Activated CD4-positive, alpha-beta memory T cell treated with anti-CD3 and anti-CD28 coated beads for 36 hours (primary cell): ENCODE data around the gene RNF19B. TPM values are rescaled to one million over a fixed set of nuclear protein-coding genes. Genes with fewer than 3 reads are reported as not detected.
A peak's percentile ranks its signal among the peaks of the same experiment; 100 is the strongest.
"Not testable (repeated sequence)": the region's sequence is repeated elsewhere in the genome, so short reads cannot be mapped to it uniquely, and the experiment has no call there.

Experiments
- CTCF ChIA-PET: fragments of 350-600 bp; sonication (Branson Sonifier 250); formaldehyde crosslinking; loops from one replicate; lab custom pipeline; 2021; ENCODE audit warnings: antibody characterized with exemption, inconsistent platforms; lab: Charles Lee
- POLR2A ChIA-PET: fragments of 350-600 bp; sonication (Branson Sonifier 250); formaldehyde crosslinking; loops from one replicate; lab custom pipeline; 2021; ENCODE audit warnings: antibody characterized with exemption; lab: Charles Lee
- DNase-seq: peaks from one replicate; pipeline ENCODE4 v3.0.0-alpha.2; 2020
- H3K27ac Mint-ChIP-seq: one replicate; pipeline ENCODE4 v1.8.0; 2021; ENCODE audit warnings: mixed read lengths
- H3K27me3 Mint-ChIP-seq: one replicate; pipeline ENCODE4 v1.8.0; 2021; ENCODE audit warnings: mixed read lengths
- H3K36me3 Mint-ChIP-seq: one replicate; pipeline ENCODE4 v1.8.0; 2021; ENCODE audit warnings: mixed read lengths
- H3K4me1 Mint-ChIP-seq: one replicate; pipeline ENCODE4 v1.8.0; 2021; ENCODE audit warnings: low read depth, mixed read lengths
- H3K4me3 Mint-ChIP-seq: one replicate; pipeline ENCODE4 v1.8.0; 2021; ENCODE audit warnings: mild to moderate bottlenecking, mixed read lengths
- H3K9me3 Mint-ChIP-seq: one replicate; pipeline ENCODE4 v1.8.0; 2021; ENCODE audit warnings: mixed read lengths
- intact Hi-C: fragments of 100-400 bp; cut with micrococcal nuclease; formaldehyde crosslinking; loops from one replicate; pipeline ENCODE4 v1.15.1; 2023
- total RNA-seq, 2 experiments: library from RNA; stranded (reverse); gene quantifications; one replicate each; pipeline ENCODE4 v1.2.3, GENCODE V29; 2021

RNF19B gene
- total RNA-seq, 2 experiments from 2014 or later = 72.4 to 72.8 TPM

GRCh38 chr1:33005117-33005837 lies 40.7 kb upstream of the RNF19B start:
- H3K4me3 Mint-ChIP-seq = no peak overlapping the region
- peaks cover 33% of the 10 kb centered on the region for H3K36me3 Mint-ChIP-seq
- intact Hi-C loops = no loop called here
- H3K27me3 Mint-ChIP-seq = no peaks in the 10 kb centered on the region
- peaks cover 42% of the 10 kb centered on the region for H3K4me1 Mint-ChIP-seq
- ChIA-PET POLR2A (interaction anchor here (1.0 to 2.1 kb wide), 8 partner anchors 12 to 51 kb away, joined by 3 to 12 read pairs (median 4); partner anchors contain the start of gene RNF19B), CTCF (interaction anchor here (0.6 to 2.0 kb wide), 7 partner anchors 17 to 129 kb away, joined by 3 to 18 read pairs (median 4); no protein-coding TSS in a partner anchor)
- DNase-seq = no peak
- no peaks in the 10 kb centered on the region for H3K9me3 Mint-ChIP-seq
- H3K27ac Mint-ChIP-seq = peak overlapping the region; percentile 82

GRCh38 chr1:33004613-33005012 lies 40.0 kb upstream of the RNF19B start:
- POLR2A ChIA-PET = interaction anchor here (1.2 to 1.7 kb wide), 6 partner anchors 12 to 42 kb away, joined by 3 to 5 read pairs (median 4); no protein-coding TSS in a partner anchor
- no peaks in the 10 kb centered on the region for H3K27me3 Mint-ChIP-seq
- H3K27ac Mint-ChIP-seq = peak overlapping the region; percentile 82
- peak; percentile 56 for DNase-seq
- H3K9me3 Mint-ChIP-seq = no peaks in the 10 kb centered on the region
- H3K4me3 Mint-ChIP-seq = no peak overlapping the region
- intact Hi-C loops = loop anchor here (1.0 kb wide), 4 partner anchors 12 to 71 kb away; no protein-coding TSS in a partner anchor
- peaks cover 29% of the 10 kb centered on the region for H3K36me3 Mint-ChIP-seq
- CTCF ChIA-PET = interaction anchor here (0.6 to 2.0 kb wide), 5 partner anchors 17 to 112 kb away, joined by 3 to 18 read pairs (median 4); no protein-coding TSS in a partner anchor
- H3K4me1 Mint-ChIP-seq = peaks cover 42% of the 10 kb centered on the region

GRCh38 chr1:33003657-33004056 lies 39.0 kb upstream of the RNF19B start:
- DNase-seq = no peak
- ChIA-PET CTCF (interaction anchor here (1.2 kb wide), 1 partner anchor 50 kb away, joined by 3 read pairs; no protein-coding TSS in a partner anchor), POLR2A (interaction anchor here (0.6 to 1.5 kb wide), 3 partner anchors 21 to 27 kb away, joined by 3 read pairs; no protein-coding TSS in a partner anchor)
- Mint-ChIP-seq H3K9me3 (no peaks in the 10 kb centered on the region), H3K4me3 (no peak overlapping the region), H3K27ac (peak overlapping the region; percentile 30), H3K4me1 (peaks cover 43% of the 10 kb centered on the region), H3K27me3 (no peaks in the 10 kb centered on the region), H3K36me3 (peaks cover 25% of the 10 kb centered on the region)
- intact Hi-C loops = loop anchor here (1.0 kb wide), 4 partner anchors 11 to 70 kb away; no protein-coding TSS in a partner anchor

GRCh38 chr1:33002006-33002405 lies 37.4 kb upstream of the RNF19B start:
- H3K9me3 Mint-ChIP-seq = no peaks in the 10 kb centered on the region
- CTCF ChIA-PET = interaction anchor here (0.6 to 1.7 kb wide), 3 partner anchors 9 to 58 kb away, joined by 3 to 10 read pairs (median 3); no protein-coding TSS in a partner anchor
- H3K27ac Mint-ChIP-seq = no peak overlapping the region
- DNase-seq = no peak
- peaks cover 18% of the 10 kb centered on the region for H3K36me3 Mint-ChIP-seq
- H3K4me1 Mint-ChIP-seq = peaks cover 57% of the 10 kb centered on the region
- H3K27me3 Mint-ChIP-seq = no peaks in the 10 kb centered on the region
- H3K4me3 Mint-ChIP-seq = no peak overlapping the region
- POLR2A ChIA-PET = interaction anchor here (1.5 kb wide), 1 partner anchor 9 kb away, joined by 6 read pairs; no protein-coding TSS in a partner anchor
- intact Hi-C loops = no loop called here

GRCh38 chr1:33001282-33001681 lies 36.7 kb upstream of the RNF19B start:
- H3K4me3 Mint-ChIP-seq = no peak overlapping the region
- peaks cover 54% of the 10 kb centered on the region for H3K4me1 Mint-ChIP-seq
- DNase-seq = no peak
- ChIA-PET POLR2A (interaction anchor here (0.5 to 1.5 kb wide), 2 partner anchors 9 to 701 kb away, joined by 3 to 6 read pairs; no protein-coding TSS in a partner anchor), CTCF (interaction anchor here (0.6 to 1.7 kb wide), 7 partner anchors 8 to 109 kb away, joined by 3 to 10 read pairs (median 4); no protein-coding TSS in a partner anchor)
- intact Hi-C loops = no loop called here
- H3K27me3 Mint-ChIP-seq = no peaks in the 10 kb centered on the region
- no peaks in the 10 kb centered on the region for H3K9me3 Mint-ChIP-seq
- peaks cover 18% of the 10 kb centered on the region for H3K36me3 Mint-ChIP-seq
- no peak overlapping the region for H3K27ac Mint-ChIP-seq

GRCh38 chr1:33000427-33001026 lies 35.9 kb upstream of the RNF19B start:
- POLR2A ChIA-PET = interaction anchor here (0.5 to 1.5 kb wide), 3 partner anchors 8 to 700 kb away, joined by 3 to 6 read pairs (median 4); no protein-coding TSS in a partner anchor
- CTCF ChIA-PET = interaction anchor here (1.1 to 1.7 kb wide), 5 partner anchors 7 to 108 kb away, joined by 3 to 10 read pairs (median 5); no protein-coding TSS in a partner anchor
- no peaks in the 10 kb centered on the region for H3K27me3 Mint-ChIP-seq
- peaks cover 17% of the 10 kb centered on the region for H3K36me3 Mint-ChIP-seq
- no peak for DNase-seq
- no peak overlapping the region for H3K27ac Mint-ChIP-seq
- H3K4me3 Mint-ChIP-seq = no peak overlapping the region
- intact Hi-C loops = no loop called here
- no peaks in the 10 kb centered on the region for H3K9me3 Mint-ChIP-seq
- peaks cover 51% of the 10 kb centered on the region for H3K4me1 Mint-ChIP-seq

GRCh38 chr1:32998997-32999396 lies 34.4 kb upstream of the RNF19B start:
- ChIA-PET POLR2A (interaction anchor here (1.3 kb wide), 1 partner anchor 35 kb away, joined by 3 read pairs; the partner anchor contains the start of gene RNF19B), CTCF (interaction anchor here (3.8 kb wide), 1 partner anchor 65 kb away, joined by 11 read pairs; no protein-coding TSS in a partner anchor)
- no peaks in the 10 kb centered on the region for H3K9me3 Mint-ChIP-seq
- intact Hi-C loops = no loop called here
- no peak overlapping the region for H3K4me3 Mint-ChIP-seq
- DNase-seq = no peak
- no peak overlapping the region for H3K27ac Mint-ChIP-seq
- H3K27me3 Mint-ChIP-seq = no peaks in the 10 kb centered on the region
- peaks cover 17% of the 10 kb centered on the region for H3K36me3 Mint-ChIP-seq
- H3K4me1 Mint-ChIP-seq = peaks cover 44% of the 10 kb centered on the region

GRCh38 chr1:32998064-32998463 lies 33.5 kb upstream of the RNF19B start:
- H3K36me3 Mint-ChIP-seq = peaks cover 11% of the 10 kb centered on the region
- H3K9me3 Mint-ChIP-seq = no peaks in the 10 kb centered on the region
- ChIA-PET POLR2A (interaction anchor here (1.0 to 1.3 kb wide), 2 partner anchors 12 to 34 kb away, joined by 3 read pairs; partner anchors contain the start of gene RNF19B), CTCF (interaction anchor here (1.2 to 3.8 kb wide), 2 partner anchors 65 to 106 kb away, joined by 4 to 11 read pairs; no protein-coding TSS in a partner anchor)
- intact Hi-C loops = no loop called here
- H3K27ac Mint-ChIP-seq = peak overlapping the region; percentile 69
- H3K4me3 Mint-ChIP-seq = no peak overlapping the region
- DNase-seq = no peak
- peaks cover 48% of the 10 kb centered on the region for H3K4me1 Mint-ChIP-seq
- H3K27me3 Mint-ChIP-seq = no peaks in the 10 kb centered on the region

GRCh38 chr1:32997381-32997891 lies 32.8 kb upstream of the RNF19B start:
- peak overlapping the region; percentile 69 for H3K27ac Mint-ChIP-seq
- H3K36me3 Mint-ChIP-seq = peaks cover 6% of the 10 kb centered on the region
- no peaks in the 10 kb centered on the region for H3K27me3 Mint-ChIP-seq
- POLR2A ChIA-PET = interaction anchor here (1.3 kb wide), 1 partner anchor 33 kb away, joined by 3 read pairs; the partner anchor contains the start of gene RNF19B
- CTCF ChIA-PET = interaction anchor here (1.2 to 3.8 kb wide), 4 partner anchors 10 to 105 kb away, joined by 3 to 11 read pairs (median 4); no protein-coding TSS in a partner anchor
- DNase-seq = no peak
- H3K4me1 Mint-ChIP-seq = peaks cover 48% of the 10 kb centered on the region
- no peak overlapping the region for H3K4me3 Mint-ChIP-seq
- no peaks in the 10 kb centered on the region for H3K9me3 Mint-ChIP-seq
- intact Hi-C loops = no loop called here

- DNase-seq, intact Hi-C loops, H3K36me3 Mint-ChIP-seq, H3K4me3 Mint-ChIP-seq, H3K9me3 Mint-ChIP-seq, H3K27me3 Mint-ChIP-seq: not testable (repeated sequence)
- H3K27ac Mint-ChIP-seq = peak overlapping the region; percentile 93
- peaks cover 68% of the 10 kb centered on the region for H3K4me1 Mint-ChIP-seq
- CTCF ChIA-PET = interaction anchor here (1.0 to 2.3 kb wide), 3 partner anchors 8 to 60 kb away, joined by 3 to 10 read pairs (median 8); no protein-coding TSS in a partner anchor
- POLR2A ChIA-PET = interaction anchor here (1.6 to 3.3 kb wide), 3 partner anchors 8 to 29 kb away, joined by 6 to 23 read pairs (median 21); partner anchors contain the start of gene RNF19B
Measured at GRCh38 chr1:32993324-32993636, 28.7 kb upstream of the RNF19B start.
